NCI-H748 treated with DMSO at 0.1 percent for 48 hours (cell line): ENCODE data around the gene NUDT22.
A peak's percentile ranks its signal among the peaks of the same experiment; 100 is the strongest.

Experiments used
- DNase-seq: peaks from one replicate; lab custom pipeline; 2025; lab: John Stamatoyannopoulos, UW

NUDT22 gene

GRCh38 chr11:64207256-64208085 is 18.6 kb upstream of the NUDT22 start:
- DNase-seq: no peak

- DNase-seq: no peak
These were observed 17.8 kb upstream of the NUDT22 start for GRCh38 chr11:64208086-64208795.

GRCh38 chr11:64208796-64209562 is 17.1 kb upstream of the NUDT22 start:
- DNase-seq: no peak

- no peak for DNase-seq
These were observed 16.6 kb upstream of the NUDT22 start for GRCh38 chr11:64209563-64209843.

GRCh38 chr11:64210301-64211020 is 15.6 kb upstream of the NUDT22 start:
- no peak for DNase-seq

GRCh38 chr11:64211181-64211872 is 14.7 kb upstream of the NUDT22 start:
- no peak for DNase-seq

GRCh38 chr11:64216879-64217278 is 9.2 kb upstream of the NUDT22 start:
- no peak for DNase-seq

GRCh38 chr11:64218628-64219353 is 7.3 kb upstream of the NUDT22 start:
- DNase-seq: no peak

- no peak for DNase-seq
These were observed 6.8 kb upstream of the NUDT22 start for GRCh38 chr11:64219354-64219684.

GRCh38 chr11:64219755-64220154 is 6.3 kb upstream of the NUDT22 start:
- DNase-seq: no peak

- no peak for DNase-seq
These were observed 5.8 kb upstream of the NUDT22 start for GRCh38 chr11:64220271-64220670.

- no peak for DNase-seq
These were observed 5.3 kb upstream of the NUDT22 start for GRCh38 chr11:64220798-64221197.

- DNase-seq: no peak
These were observed 3.4 kb upstream of the NUDT22 start for GRCh38 chr11:64222651-64223000.

GRCh38 chr11:64223001-64223651 is 2.9 kb upstream of the NUDT22 start:
- no peak for DNase-seq

GRCh38 chr11:64224151-64224890 is 1.8 kb upstream of the NUDT22 start:
- no peak for DNase-seq

GRCh38 chr11:64224891-64225607 is 1.0 kb upstream of the NUDT22 start:
- no peak for DNase-seq

GRCh38 chr11:64226507-64227051 is 505 bp downstream of the NUDT22 start:
- peak; percentile 36 for DNase-seq

GRCh38 chr11:64227405-64227956 is 1.4 kb downstream of the NUDT22 start:
- no peak for DNase-seq
